NB4 (cell line): Measurements from ENCODE around the gene PDE4D.

Experiments used
- DNase-seq: peaks from one replicate; pipeline ENCODE4 v3.0.0; 2010; ENCODE audit warnings: low read depth
- H3K4me3 ChIP-seq: one replicate; pipeline ENCODE4 v1.5.1; 2011; ENCODE audit warnings: mild to moderate bottlenecking, low read depth, low read length, moderate library complexity
- CTCF ChIP-seq: IDR thresholded peaks from one replicate; pipeline ENCODE4 v1.5.1; 2012; ENCODE audit warnings: low read depth, low read length
- MAX ChIP-seq: IDR thresholded peaks from 2 replicates; pipeline ENCODE4 v1.6.1; 2011; ENCODE audit warnings: low read depth, low read length
- MYC ChIP-seq: IDR thresholded peaks from 2 replicates; pipeline ENCODE4 v1.6.1; 2011; ENCODE audit warnings: low read depth, low read length
- POLR2A ChIP-seq: IDR thresholded peaks from 2 replicates; pipeline ENCODE4 v1.6.1; 2011; ENCODE audit warnings: mild to moderate bottlenecking; ENCODE audit not compliant: insufficient read length; ENCODE audit errors: extremely low read depth

PDE4D gene

GRCh38 chr5:59253625-59254024 lies 639.9 kb downstream of the PDE4D start:
- no peak overlapping the region for H3K4me3 ChIP-seq
- no peak for DNase-seq
- TF ChIP-seq POLR2A, result no peak

DNA sequence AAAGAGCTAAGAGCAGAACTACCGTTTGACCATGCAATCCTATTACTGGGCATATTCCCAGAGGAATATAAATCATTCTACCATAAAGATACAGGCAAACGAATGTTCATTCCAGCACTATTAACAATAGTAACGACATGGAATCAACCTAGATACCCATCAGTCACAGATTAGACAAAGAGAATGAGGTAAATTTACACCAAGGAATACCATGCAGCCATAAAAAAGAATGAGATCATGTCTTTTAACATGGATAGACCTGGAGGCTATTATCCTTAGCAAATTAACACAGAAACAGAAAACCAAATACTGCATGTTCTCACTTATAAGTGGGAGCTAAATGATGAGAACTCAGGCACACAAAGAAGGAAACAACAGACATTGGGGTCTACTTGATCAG lies 641.9 kb downstream of the PDE4D start:
- no peak for TF ChIP-seq MYC
- no peak for TF ChIP-seq CTCF
- no peak for TF ChIP-seq MAX
- no peak for TF ChIP-seq POLR2A
- H3K4me3 ChIP-seq, result no peak overlapping the region
- no peak for DNase-seq

- TF ChIP-seq MAX (no peak), CTCF (no peak), POLR2A (no peak), MYC (no peak)
- H3K4me3 ChIP-seq, result no peak overlapping the region
- no peak for DNase-seq
Observed at GRCh38 chr5:59249726-59250125, 643.8 kb downstream of the PDE4D start.

GRCh38 chr5:59249160-59249559 lies 644.4 kb downstream of the PDE4D start:
- H3K4me3 ChIP-seq, result no peak overlapping the region
- TF ChIP-seq MYC (no peak), CTCF (no peak), MAX (no peak), POLR2A (no peak)
- DNase-seq, result no peak

- no peak overlapping the region for H3K4me3 ChIP-seq
- DNase-seq, result no peak
- TF ChIP-seq POLR2A (no peak), MAX (no peak), MYC (no peak), CTCF (no peak)
Observed at GRCh38 chr5:59246882-59247281, 646.6 kb downstream of the PDE4D start.

DNA sequence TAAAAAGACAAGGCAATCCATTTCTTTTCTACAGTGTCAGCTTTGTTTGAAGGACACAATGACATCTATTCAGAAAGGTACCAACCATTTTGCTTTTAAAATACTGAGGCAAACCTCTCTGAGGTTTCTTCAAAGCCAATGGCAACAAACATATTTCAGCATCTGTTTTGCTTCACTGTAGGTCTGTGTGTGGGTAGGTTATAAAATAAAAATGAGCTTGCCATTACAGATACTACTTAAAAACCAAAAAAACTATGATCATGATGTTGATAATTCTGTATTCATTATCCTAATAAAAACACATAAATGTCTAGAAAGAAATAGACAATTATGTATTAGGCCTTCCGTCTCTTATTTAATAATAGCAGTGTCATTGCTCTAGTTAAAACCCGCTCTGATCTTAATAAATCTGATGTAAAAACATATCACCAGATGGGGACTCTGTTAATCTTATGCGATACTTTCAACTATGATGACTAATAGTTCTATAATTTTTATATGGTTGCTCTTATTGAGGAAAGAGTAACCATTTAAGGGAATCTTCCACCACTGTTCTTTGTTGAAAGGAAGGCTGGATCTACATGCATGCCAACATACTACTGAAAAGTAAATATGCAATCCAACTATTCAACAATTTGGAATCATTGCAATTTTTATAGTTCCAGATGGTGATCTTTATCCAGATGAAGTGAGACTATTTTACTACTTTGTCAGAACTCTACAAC lies 647.2 kb downstream of the PDE4D start:
- no peak for DNase-seq
- no peak for TF ChIP-seq MAX
- no peak for TF ChIP-seq POLR2A
- no peak for TF ChIP-seq MYC
- no peak for TF ChIP-seq CTCF
- H3K4me3 ChIP-seq, result no peak overlapping the region
